Naive thymus-derived CD4-positive, alpha-beta T cell (primary cell): ENCODE data around the gene TEAD4. TPM values are rescaled to one million over a fixed set of nuclear protein-coding genes. Genes with fewer than 3 reads are reported as not detected.

Source experiments
- ATAC-seq: fragments of 150-1000 bp; cut with Tn5 transposase; 2 replicates; pipeline ENCODE4 v1.10.0; 2021; ENCODE audit warnings: mild to moderate bottlenecking, moderate library complexity
- CTCF ChIA-PET: fragments of 350-600 bp; sonication (Branson Sonifier 250); formaldehyde crosslinking; loops from one replicate; lab custom pipeline; 2021; ENCODE audit warnings: antibody characterized with exemption; lab: Charles Lee
- POLR2A ChIA-PET: fragments of 350-600 bp; sonication (Branson Sonifier 250); formaldehyde crosslinking; loops from one replicate; lab custom pipeline; 2021; ENCODE audit warnings: antibody characterized with exemption, inconsistent platforms; lab: Charles Lee
- DNase-seq, 9 donors: peaks; one replicate each; pipeline versions ENCODE4 v3.0.0 to v3.0.0-alpha.2; 2020 to 2022; ENCODE audit warnings: mixed read lengths in 1 of 9
- H3K27ac ChIP-seq: one replicate; pipeline ENCODE4 v1.7.0; 2013; ENCODE audit warnings: mild to moderate bottlenecking, low read depth, low read length, moderate library complexity
- H3K27me3 ChIP-seq, 2 donors: one replicate each; pipeline ENCODE4 v1.7.0; 2013; ENCODE audit warnings: low read length in 2 of 2, mild to moderate bottlenecking in 2 of 2, moderate library complexity in 2 of 2; ENCODE audit not compliant: control insufficient read depth in 2 of 2, insufficient read depth in 2 of 2
- H3K36me3 ChIP-seq, 3 experiments: 1 replicate in 2 of 3; 2 replicates in 1 of 3; pipeline ENCODE4 v1.7.0; 2013; ENCODE audit warnings: low read length in 3 of 3, mild to moderate bottlenecking in 3 of 3, moderate library complexity in 1 of 3; ENCODE audit not compliant: insufficient read depth in 3 of 3, control insufficient read depth in 2 of 3
- H3K4me1 ChIP-seq, 2 donors: one replicate each; pipeline ENCODE4 v1.7.0; 2013; ENCODE audit warnings: low read length in 2 of 2, mild to moderate bottlenecking in 2 of 2, moderate library complexity in 1 of 2; ENCODE audit not compliant: control insufficient read depth in 2 of 2, insufficient read depth in 2 of 2
- H3K4me3 ChIP-seq: 2 replicates; pipeline ENCODE4 v1.7.0; 2013; ENCODE audit warnings: mild to moderate bottlenecking, low read length
- H3K9me3 ChIP-seq, 3 experiments: 1 replicate in 2 of 3; 2 replicates in 1 of 3; pipeline ENCODE4 v1.7.0; 2013; ENCODE audit warnings: low read length in 3 of 3; ENCODE audit not compliant: control insufficient read depth in 2 of 3
- H3K27ac Mint-ChIP-seq, 9 donors: one replicate each; pipeline ENCODE4 v1.8.0; 2020 to 2022; ENCODE audit warnings: mixed read lengths in 9 of 9, mild to moderate bottlenecking in 8 of 9, moderate library complexity in 5 of 9, inconsistent platforms in 2 of 9
- H3K27me3 Mint-ChIP-seq, 5 donors: one replicate each; pipeline ENCODE4 v1.8.0; 2021 to 2022; ENCODE audit warnings: mixed read lengths in 5 of 5, mild to moderate bottlenecking in 1 of 5
- H3K36me3 Mint-ChIP-seq, 5 donors: one replicate each; pipeline ENCODE4 v1.8.0; 2020 to 2022; ENCODE audit warnings: mixed read lengths in 5 of 5, mild to moderate bottlenecking in 3 of 5, inconsistent platforms in 1 of 5
- H3K4me1 Mint-ChIP-seq, 7 donors: one replicate each; pipeline ENCODE4 v1.8.0; 2020 to 2022; ENCODE audit warnings: mixed read lengths in 7 of 7, mild to moderate bottlenecking in 3 of 7, inconsistent platforms in 1 of 7
- H3K4me3 Mint-ChIP-seq, 10 donors: one replicate each; pipeline ENCODE4 v1.8.0; 2020 to 2022; ENCODE audit warnings: mild to moderate bottlenecking in 10 of 10, mixed read lengths in 10 of 10, moderate library complexity in 6 of 10, inconsistent platforms in 2 of 10
- H3K9me3 Mint-ChIP-seq, 11 donors: one replicate each; pipeline ENCODE4 v1.8.0; 2020 to 2022; ENCODE audit warnings: mixed read lengths in 11 of 11, mild to moderate bottlenecking in 4 of 11, inconsistent platforms in 1 of 11, moderate library complexity in 1 of 11
- intact Hi-C, 2 donors: fragments of 100-400 bp; cut with micrococcal nuclease; formaldehyde crosslinking; loops; one replicate each; pipeline ENCODE4 v1.15.1; 2023
- polyA plus RNA-seq, 2 donors: library from polyadenylated mRNA; unstranded; fragments of 300-500 nt; fragmentation: Illumina TruSeq; gene quantifications; one replicate each; pipeline ENCODE4 v1.2.3, GENCODE V29; 2021
- total RNA-seq, 6 experiments: library from RNA in 5 of 6; stranded (reverse) in 5 of 6; gene quantifications; 1 replicate in 5 of 6; 2 replicates in 1 of 6; pipeline ENCODE4 v1.2.3 and lab custom pipeline; 2021 to 2026

TEAD4 gene
- total and polyA plus RNA-seq, 7 experiments from 2014 or later = 1.8 TPM; not detected in 6

DNA sequence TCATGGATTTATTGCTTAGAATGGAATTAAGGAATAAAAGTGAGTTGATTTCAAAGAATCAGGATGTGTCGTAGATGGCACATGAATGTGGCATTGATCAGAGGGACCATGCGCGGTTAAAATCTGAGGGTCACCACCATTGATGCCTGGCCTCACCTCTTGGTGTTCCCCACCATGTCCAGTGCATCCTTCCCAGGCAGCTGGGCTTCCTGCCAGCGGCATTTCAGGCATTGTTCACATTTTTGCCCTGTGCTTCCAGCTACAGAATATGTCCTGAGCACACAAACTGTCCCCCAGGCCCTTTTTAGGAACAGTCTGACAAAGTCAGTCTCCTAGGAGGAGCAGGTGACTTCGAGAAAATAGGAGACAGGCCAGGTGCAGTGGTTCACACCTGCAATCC is 76.0 kb downstream of the TEAD4 start:
- H3K9me3 ChIP-seq = no peaks in the 10 kb centered on the region
- H3K36me3 ChIP-seq = no peaks in the 10 kb centered on the region
- H3K27ac ChIP-seq = no peak overlapping the region
- DNase-seq (no peak), ATAC-seq (no peak)
- peaks cover 0 to 20% (median 0%) of the 10 kb centered on the region in 5 donors for H3K27me3 Mint-ChIP-seq
- H3K4me1 Mint-ChIP-seq = peaks cover 0 to 4% (median 0%) of the 10 kb centered on the region in 7 donors
- no peak overlapping the region for H3K4me3 Mint-ChIP-seq
- POLR2A ChIA-PET = no interaction called here
- intact Hi-C loops = no loop called here
- H3K27me3 ChIP-seq = no peaks in the 10 kb centered on the region
- no peak overlapping the region for H3K4me3 ChIP-seq
- no peaks in the 10 kb centered on the region for H3K36me3 Mint-ChIP-seq
- H3K27ac Mint-ChIP-seq = no peak overlapping the region
- CTCF ChIA-PET = no interaction called here
- H3K9me3 Mint-ChIP-seq = no peaks in the 10 kb centered on the region
- H3K4me1 ChIP-seq = no peaks in the 10 kb centered on the region

- ATAC-seq (no peak), DNase-seq (no peak)
- Mint-ChIP-seq H3K27ac (peak overlapping the region in 1 of 9 donors; percentile 27), H3K4me3 (no peak overlapping the region), H3K4me1 (peaks cover 0 to 6% (median 0%) of the 10 kb centered on the region in 7 donors), H3K9me3 (no peaks in the 10 kb centered on the region), H3K27me3 (peaks cover 0 to 22% (median 0%) of the 10 kb centered on the region in 5 donors), H3K36me3 (no peaks in the 10 kb centered on the region)
- Histone ChIP-seq H3K4me3 (no peak overlapping the region), H3K36me3 (no peaks in the 10 kb centered on the region), H3K27ac (no peak overlapping the region), H3K9me3 (no peaks in the 10 kb centered on the region), H3K27me3 (no peaks in the 10 kb centered on the region), H3K4me1 (no peaks in the 10 kb centered on the region)
- ChIA-PET POLR2A (no interaction called here), CTCF (no interaction called here)
- intact Hi-C loops = no loop called here
Measured at GRCh38 chr12:3035815-3036702, 76.9 kb downstream of the TEAD4 start.

GRCh38 chr12:3036901-3037600 is 77.9 kb downstream of the TEAD4 start:
- Mint-ChIP-seq H3K27ac (no peak overlapping the region), H3K4me1 (peaks cover 0 to 6% (median 0%) of the 10 kb centered on the region in 7 donors), H3K27me3 (peaks cover 5 to 21% (median 5%) of the 10 kb centered on the region in 5 donors), H3K9me3 (peaks cover 0 to 2% (median 0%) of the 10 kb centered on the region in 11 donors), H3K36me3 (no peaks in the 10 kb centered on the region), H3K4me3 (no peak overlapping the region)
- Histone ChIP-seq H3K9me3 (no peaks in the 10 kb centered on the region), H3K36me3 (no peaks in the 10 kb centered on the region), H3K27ac (no peak overlapping the region), H3K4me1 (no peaks in the 10 kb centered on the region), H3K27me3 (peaks cover 0 to 2% of the 10 kb centered on the region in 2 donors), H3K4me3 (no peak overlapping the region)
- intact Hi-C loops = no loop called here
- ATAC-seq (no peak), DNase-seq (no peak)
- CTCF ChIA-PET = no interaction called here
- POLR2A ChIA-PET = no interaction called here

- ChIA-PET POLR2A (no interaction called here), CTCF (no interaction called here)
- Mint-ChIP-seq H3K27ac (no peak overlapping the region), H3K4me1 (peaks cover 0 to 6% (median 0%) of the 10 kb centered on the region in 7 donors), H3K36me3 (no peaks in the 10 kb centered on the region), H3K27me3 (peaks cover 9 to 30% (median 12%) of the 10 kb centered on the region in 5 donors), H3K4me3 (no peak overlapping the region), H3K9me3 (peaks cover 0 to 2% (median 0%) of the 10 kb centered on the region in 11 donors)
- no peaks in the 10 kb centered on the region for H3K9me3 ChIP-seq
- no peaks in the 10 kb centered on the region for H3K36me3 ChIP-seq
- no peak overlapping the region for H3K4me3 ChIP-seq
- ATAC-seq (no peak), DNase-seq (no peak)
- no peak overlapping the region for H3K27ac ChIP-seq
- peaks cover 0 to 2% of the 10 kb centered on the region in 2 donors for H3K27me3 ChIP-seq
- H3K4me1 ChIP-seq = no peaks in the 10 kb centered on the region
- intact Hi-C loops = no loop called here
Measured at GRCh38 chr12:3038166-3038565, 79.0 kb downstream of the TEAD4 start.

GRCh38 chr12:3038926-3039510 is 79.8 kb downstream of the TEAD4 start:
- no peak overlapping the region for H3K4me3 ChIP-seq
- Mint-ChIP-seq H3K4me3 (no peak overlapping the region), H3K36me3 (no peaks in the 10 kb centered on the region), H3K27me3 (peaks cover 10 to 32% (median 20%) of the 10 kb centered on the region in 5 donors), H3K4me1 (peaks cover 0 to 4% (median 0%) of the 10 kb centered on the region in 7 donors), H3K27ac (no peak overlapping the region), H3K9me3 (peaks cover 0 to 2% (median 0%) of the 10 kb centered on the region in 11 donors)
- ChIA-PET POLR2A (no interaction called here), CTCF (no interaction called here)
- H3K36me3 ChIP-seq = no peaks in the 10 kb centered on the region
- ATAC-seq (no peak), DNase-seq (no peak)
- no peaks in the 10 kb centered on the region for H3K4me1 ChIP-seq
- H3K9me3 ChIP-seq = no peaks in the 10 kb centered on the region
- intact Hi-C loops = no loop called here
- H3K27me3 ChIP-seq = peaks cover 0 to 2% of the 10 kb centered on the region in 2 donors
- H3K27ac ChIP-seq = no peak overlapping the region

GRCh38 chr12:3040026-3040656 is 80.9 kb downstream of the TEAD4 start:
- peaks cover 13 to 36% (median 23%) of the 10 kb centered on the region in 5 donors for H3K27me3 Mint-ChIP-seq
- ChIA-PET CTCF (no interaction called here), POLR2A (interaction anchor here (0.6 kb wide), 1 partner anchor 194 kb away, joined by 3 read pairs; no protein-coding TSS in a partner anchor)
- H3K9me3 Mint-ChIP-seq = peaks cover 0 to 2% (median 0%) of the 10 kb centered on the region in 11 donors
- H3K4me3 Mint-ChIP-seq = no peak overlapping the region
- no peak overlapping the region for H3K27ac Mint-ChIP-seq
- no peak overlapping the region for H3K27ac ChIP-seq
- ATAC-seq (no peak), DNase-seq (no peak)
- H3K4me1 Mint-ChIP-seq = peaks cover 0 to 5% (median 0%) of the 10 kb centered on the region in 7 donors
- H3K4me3 ChIP-seq = no peak overlapping the region
- intact Hi-C loops = loop anchor here in 1 of 2 donors (2.0 kb wide), 1 partner anchor 187 kb away; no protein-coding TSS in a partner anchor
- no peaks in the 10 kb centered on the region for H3K36me3 Mint-ChIP-seq
- H3K27me3 ChIP-seq = peaks cover 0 to 2% of the 10 kb centered on the region in 2 donors
- H3K9me3 ChIP-seq = no peaks in the 10 kb centered on the region
- H3K4me1 ChIP-seq = no peaks in the 10 kb centered on the region
- no peaks in the 10 kb centered on the region for H3K36me3 ChIP-seq
